GM08714 (cell line): ENCODE measurements around the gene DNAJB1.

Source experiments
- H3K4me3 ChIP-seq: fragments of 200-500 bp; sonication (Bioruptor generic); 2 replicates; pipeline ENCODE4 v1.5.1; 2014; ENCODE audit warnings: mild to moderate bottlenecking, low read length, inconsistent platforms
- ZNF274 ChIP-seq: IDR thresholded peaks from 2 replicates; pipeline ENCODE4 v1.6.1; 2012; ENCODE audit warnings: mild to moderate bottlenecking, low read depth, low read length

DNAJB1 gene

DNA sequence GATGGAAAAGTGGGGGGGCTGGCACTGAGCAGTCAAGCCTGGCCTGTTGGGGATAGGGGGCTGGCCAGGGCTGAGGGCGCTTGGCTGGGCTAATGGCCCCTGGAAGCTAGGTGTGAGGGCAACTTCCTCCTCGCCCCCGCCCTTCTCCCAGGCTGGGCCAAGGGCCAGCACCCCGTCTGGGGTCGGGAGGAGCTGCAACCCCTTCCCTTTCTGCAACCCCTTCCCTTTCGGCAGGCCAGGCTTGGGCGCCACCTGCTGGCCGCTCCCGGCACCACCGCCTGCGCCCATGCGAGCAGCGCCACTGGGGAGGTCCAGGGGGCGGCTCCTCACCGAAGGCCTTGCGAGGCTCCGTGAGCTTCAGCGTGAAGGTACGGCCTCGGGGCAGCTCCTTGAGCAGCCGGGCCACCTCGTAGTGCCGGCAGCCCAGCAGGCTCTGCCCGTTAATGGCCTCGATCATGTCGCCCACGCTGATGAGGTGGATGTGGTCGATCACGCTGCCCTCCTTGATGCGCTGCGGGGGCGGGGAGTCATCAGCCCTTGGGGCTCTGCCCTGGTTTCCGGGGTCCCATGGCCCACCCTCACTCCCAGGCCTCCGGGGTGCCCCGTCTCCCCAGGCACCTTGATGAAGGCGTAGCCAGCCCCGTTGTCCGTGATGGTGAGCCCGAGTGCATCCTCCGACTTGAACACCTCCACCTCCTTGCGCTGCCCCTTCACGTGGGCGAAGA, 38.1 kb downstream of the DNAJB1 start:
- H3K4me3 ChIP-seq = no peak overlapping the region
- no peak for TF ChIP-seq ZNF274

DNA sequence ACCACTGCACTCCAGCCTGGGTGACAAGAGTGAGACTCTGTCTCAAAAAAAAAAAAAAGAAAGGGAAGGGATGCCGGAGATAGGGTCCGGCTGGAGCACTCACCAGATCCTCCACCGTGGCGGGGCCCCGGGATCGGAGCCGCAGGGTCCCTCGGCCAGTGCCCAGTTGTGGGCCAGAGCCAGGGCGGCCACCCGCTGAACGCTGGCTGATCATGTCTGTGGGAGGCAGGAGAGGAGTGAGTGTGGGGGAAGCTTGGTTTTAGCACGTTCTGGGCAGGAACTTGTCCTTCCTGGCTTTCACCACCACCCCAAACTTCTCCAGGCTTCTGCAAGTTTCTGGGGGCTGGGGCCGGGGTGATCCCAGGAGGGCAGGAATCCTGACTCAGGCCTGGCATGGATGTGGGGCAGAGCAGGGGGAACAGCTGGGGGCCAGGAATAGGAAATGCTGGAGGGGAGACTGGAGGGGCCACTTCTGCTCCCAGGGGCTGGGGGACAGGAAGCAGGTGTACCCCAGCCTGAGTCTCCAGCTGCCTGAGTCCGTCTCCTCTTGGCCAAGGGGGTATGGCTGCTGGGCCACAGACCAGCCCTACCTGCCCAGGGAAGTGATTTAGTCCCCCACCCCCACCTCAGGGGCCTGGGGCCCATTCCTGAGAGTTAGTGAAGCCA, 38.8 kb downstream of the DNAJB1 start:
- TF ChIP-seq ZNF274 = no peak
- H3K4me3 ChIP-seq = no peak overlapping the region

DNA sequence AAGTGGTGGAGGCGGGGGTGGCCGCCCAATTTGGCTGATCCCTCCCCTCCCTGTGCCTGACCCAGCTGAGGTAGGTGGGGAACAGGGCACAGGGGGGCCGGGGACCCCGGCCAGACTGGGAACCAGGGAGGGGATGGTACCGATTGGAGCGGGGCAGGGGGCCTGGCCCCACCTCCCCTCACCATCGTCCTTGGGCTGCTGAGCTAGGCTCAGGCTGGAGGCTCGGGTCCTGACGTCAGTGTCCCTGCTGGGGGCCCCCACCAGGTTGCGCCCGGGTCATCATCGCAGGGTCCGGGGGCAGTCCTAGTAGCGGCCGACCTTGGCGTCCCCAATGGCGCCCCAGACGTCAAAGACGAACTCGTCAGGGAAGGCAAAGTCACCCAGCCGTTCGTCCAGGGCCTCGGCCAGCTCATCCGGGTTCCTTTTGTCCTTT, 40.1 kb downstream of the DNAJB1 start:
- TF ChIP-seq ZNF274 = no peak
- H3K4me3 ChIP-seq = no peak overlapping the region

DNA sequence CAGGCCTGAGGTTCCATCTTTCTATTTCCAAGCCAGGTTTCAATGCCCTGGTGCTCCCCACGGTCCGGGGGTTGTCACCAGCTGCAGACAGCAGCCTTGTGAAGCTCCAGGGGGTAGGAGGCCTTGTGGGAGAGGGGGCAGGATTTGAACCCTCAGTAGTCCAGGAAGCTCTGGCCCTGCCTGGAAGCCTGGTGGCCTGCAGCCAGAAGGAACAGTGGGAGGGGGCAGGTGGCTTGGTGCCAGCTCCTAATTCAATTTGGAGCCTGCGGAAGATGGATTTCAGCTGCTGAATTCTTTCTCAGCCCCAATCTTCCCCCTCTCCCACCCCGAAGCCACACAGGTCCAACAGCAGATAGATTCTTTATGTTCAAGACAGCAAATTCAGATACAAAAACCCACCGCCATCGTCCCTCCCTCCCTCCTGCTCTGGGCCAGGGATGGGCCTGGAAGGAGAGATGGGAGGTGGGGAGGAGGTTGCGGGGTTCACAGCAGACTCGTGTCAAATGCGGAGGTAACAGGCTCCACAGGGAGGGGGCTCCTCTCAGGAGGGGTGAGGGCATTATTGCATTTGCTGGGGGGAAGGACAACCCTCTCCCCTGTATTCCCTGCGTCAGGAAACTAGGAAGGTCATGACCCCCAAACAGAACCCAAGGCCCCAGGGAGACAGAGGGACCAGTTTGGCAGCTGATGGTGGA, 40.6 kb downstream of the DNAJB1 start:
- H3K4me3 ChIP-seq = no peak overlapping the region
- no peak for TF ChIP-seq ZNF274

DNA sequence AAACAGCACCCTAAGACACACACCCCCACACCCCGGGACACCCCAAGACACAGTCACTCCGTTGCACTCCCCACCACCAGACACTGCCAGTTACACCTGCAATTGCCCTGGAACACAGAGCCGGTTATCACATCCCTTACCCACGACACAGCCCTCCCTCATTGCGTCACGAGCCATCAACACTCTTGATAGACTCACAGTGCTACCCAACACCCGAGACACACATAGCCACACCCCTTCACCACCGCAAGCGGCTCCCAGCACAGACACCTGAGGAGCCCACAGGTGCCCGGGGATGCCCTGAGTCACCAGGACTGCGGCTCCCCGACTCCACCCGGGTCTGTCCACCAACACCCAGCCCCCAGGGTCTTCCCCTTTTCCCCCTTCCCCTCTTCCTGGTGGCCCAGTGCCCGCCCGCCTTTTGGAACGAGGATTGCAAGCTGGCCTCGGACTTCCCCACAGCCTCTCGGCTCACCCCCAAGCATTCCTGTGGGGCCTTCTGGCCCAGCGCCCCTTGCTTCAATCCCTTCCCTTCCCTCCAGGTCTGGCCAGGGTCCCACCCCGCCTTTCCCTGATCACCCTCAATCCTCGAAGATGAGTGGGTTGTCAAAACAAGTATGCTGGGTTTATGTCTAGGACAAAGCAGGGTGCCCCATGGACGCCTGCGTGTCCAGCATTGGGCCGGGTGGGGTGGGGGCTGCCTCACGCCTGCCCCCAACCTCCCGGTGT, 41.4 kb downstream of the DNAJB1 start:
- no peak for TF ChIP-seq ZNF274
- H3K4me3 ChIP-seq = no peak overlapping the region

DNA sequence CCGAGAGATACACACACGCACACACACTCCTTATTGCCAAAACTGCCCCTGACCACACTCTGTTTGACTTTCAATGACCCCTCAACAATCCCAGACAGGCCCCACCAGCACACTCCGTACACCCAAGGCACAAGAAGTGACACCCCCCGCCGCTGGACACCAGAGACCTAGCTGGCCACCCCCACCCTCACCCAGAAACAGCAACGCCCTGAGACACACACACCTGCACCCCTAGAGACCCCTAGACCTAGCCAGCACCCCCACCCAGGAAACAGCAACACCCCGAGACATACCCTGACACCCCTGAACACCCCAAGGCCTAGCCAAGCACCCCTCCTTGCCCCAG, 41.9 kb downstream of the DNAJB1 start:
- TF ChIP-seq ZNF274 = no peak
- no peak overlapping the region for H3K4me3 ChIP-seq

DNA sequence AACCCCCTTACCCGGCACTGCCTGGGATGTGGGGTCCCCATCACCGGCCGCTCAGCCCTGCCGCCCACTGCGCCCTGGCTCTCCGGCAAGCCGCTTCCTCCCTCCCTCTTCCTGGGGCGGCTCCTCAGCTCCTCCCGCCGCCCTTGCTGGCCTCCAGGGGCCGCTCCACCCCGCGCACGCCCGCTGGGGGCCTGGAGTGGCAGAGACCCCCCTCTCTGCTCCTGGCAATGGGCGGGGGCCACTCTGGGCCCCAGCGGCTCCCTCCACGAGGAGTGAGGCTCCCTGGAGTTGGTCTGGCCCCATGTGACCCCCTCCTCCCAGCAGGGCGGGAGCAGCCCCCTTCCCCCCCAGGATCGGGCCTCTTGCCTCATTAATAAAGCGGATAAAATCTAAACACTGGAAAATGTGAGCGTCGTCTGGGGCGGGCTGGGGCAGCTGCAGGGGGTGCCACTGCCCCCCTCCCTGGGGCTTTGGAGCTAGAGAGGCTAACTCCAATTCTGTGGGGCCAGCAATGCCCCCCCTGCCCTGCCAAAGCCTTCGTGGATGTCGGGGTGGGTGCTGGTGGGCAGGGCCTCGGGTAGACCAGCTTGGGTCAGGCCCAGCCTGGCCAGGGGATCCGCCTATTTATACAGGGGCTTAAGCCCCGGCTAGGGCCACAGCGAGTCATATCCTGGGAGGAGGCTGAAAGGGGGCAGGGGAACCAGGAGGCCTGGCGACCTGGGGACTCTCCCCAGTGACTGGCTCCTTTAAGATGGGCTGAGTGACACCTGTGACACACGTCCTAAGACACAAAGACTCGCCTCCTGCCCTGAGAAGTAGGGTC, 42.7 kb downstream of the DNAJB1 start, which contains the start of gene PTGER1:
TSS of gene PTGER1 (minus strand) at position 104 of the 823 bp plus-strand sequence. CDS start 1,034 bp downstream, outside the sequence.
- TF ChIP-seq ZNF274 = no peak
- no peak within 1 kb of the TSS for H3K4me3 ChIP-seq

DNA sequence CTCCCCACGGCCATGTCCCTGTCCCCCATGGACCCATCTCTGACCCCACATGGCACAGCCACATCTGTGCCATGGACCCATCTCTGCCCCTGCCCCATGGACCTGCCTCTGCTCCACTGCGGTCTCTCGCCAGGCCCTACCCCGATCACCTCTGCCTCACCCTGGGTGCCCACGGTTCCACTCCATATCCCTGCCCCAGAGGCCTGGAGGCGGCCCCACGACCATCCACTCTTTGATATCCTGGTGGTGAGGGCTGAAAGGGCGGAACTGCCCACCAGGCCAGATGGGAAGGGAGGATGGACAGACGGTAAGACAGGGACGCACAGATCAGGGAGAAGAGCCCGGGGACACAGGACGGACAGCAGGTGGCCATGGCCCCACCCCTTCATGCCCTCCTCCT, 43.4 kb downstream of the DNAJB1 start:
- TF ChIP-seq ZNF274 = no peak
- no peak overlapping the region for H3K4me3 ChIP-seq

DNA sequence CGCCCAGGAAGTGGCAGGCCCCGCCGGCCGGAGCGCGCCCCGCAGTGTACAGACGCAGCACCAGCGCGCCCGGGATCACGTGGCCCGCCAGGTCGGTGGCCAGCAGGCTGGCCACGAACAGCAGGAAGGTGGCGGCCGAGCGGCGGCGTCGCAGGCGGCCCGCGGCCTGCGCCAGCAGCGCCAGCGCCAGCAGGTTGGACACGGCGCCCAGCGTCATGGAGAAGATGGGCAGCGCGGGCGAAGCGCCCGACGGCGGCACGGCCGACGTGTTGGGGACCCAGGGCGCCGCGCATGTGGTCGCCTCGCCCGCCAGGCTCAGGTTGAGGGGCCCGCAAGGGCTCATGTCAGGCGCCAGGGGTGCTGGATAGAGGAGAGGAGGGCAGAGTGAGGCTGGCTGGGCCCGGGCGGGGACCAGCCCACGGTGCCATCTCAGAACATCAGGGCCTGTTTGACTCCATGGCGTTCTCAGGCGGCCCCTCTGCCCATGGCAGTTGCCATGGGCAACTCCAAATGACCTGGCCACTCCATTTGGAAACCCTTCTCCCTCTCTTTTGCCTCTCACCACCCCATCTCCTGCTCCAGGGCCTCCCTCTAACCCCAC, 44.1 kb downstream of the DNAJB1 start:
- no peak for TF ChIP-seq ZNF274
- H3K4me3 ChIP-seq = no peak overlapping the region

DNA sequence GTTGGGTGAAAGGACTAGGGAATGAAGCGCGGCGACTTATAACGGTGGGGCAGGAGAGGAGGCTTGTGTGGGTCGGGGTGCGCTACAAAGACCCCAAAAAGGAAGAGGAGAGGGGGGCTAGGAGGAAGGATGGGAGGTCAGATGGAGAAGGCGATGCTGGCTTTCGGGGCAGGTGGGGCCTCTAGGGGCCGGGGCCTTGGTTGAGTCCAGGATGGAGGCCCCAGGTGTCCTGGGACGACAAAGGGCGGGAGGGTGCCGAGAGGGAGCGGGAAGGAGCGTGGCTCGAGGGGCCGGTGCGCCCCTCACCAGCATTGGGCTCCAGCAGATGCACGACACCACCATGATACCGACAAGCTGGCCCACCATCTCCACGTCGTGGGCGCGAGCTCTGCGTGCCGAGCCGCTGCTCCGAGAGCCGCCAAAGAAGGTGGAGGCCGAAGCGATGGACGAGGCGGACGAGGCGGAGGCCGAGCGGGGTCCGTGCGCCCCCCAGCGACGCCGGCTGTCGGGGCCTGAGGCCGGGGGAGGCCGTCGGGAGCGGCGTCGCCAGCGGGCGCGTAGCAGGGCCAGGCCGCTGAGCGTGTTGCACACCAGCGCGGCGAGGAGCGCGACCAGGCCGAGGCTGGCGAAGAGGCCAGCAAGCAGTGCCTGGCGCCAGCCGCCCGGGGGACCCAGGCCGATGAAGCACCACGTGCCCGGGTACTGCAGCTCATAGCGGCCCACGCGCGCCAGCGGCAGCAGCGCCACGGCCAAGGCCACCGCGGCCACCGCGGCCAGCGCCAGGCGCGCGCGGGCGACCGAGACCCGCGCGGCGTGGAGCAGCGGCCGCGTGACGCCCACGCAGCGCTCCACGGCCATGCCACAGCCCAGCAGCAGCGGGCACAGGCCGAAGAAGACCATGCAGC, 44.9 kb downstream of the DNAJB1 start:
- TF ChIP-seq ZNF274 = no peak
- H3K4me3 ChIP-seq = no peak overlapping the region

DNA sequence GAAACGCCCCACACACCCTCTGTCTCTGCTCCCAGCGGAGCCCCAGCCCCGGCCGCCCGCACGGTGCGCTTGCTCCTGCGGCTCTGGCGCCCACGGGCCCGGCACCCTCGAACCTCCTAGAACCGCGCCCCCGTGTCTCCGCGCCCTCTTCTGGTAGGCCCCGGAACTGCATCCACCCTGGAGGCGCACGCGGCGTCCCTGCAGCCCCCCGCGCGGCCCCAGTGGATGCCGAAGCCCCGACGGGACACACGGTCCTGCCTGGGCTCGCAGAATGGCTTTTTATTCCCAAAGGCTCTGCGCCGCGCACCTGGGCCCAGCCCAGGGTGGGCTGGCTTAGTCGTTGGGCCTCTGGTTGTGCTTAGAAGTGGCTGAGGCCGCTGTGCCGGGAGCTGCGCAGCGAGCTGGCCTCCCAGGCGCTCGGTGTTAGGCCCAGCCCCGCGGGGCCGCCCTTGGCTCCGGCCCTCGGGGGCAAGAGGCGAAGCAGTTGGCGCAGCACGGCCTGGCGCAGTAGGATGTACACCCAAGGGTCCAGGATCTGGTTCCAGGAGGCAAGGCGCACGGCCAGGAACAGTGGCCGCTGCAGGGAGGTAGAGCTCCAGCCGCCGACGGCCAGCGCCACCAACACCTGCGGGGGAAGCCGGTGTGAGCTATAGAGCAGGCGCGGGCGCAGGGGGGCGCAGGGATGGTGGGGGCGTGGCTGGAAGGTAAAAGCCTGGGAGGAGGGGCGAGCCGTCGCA, 45.8 kb downstream of the DNAJB1 start:
- no peak overlapping the region for H3K4me3 ChIP-seq
- no peak for TF ChIP-seq ZNF274
